ENCODE data around the gene ARHGEF10L.
"Not testable (repeated sequence)": the region's sequence is repeated elsewhere in the genome, so short reads cannot be mapped to it uniquely, and the experiment has no call there.

The ARHGEF10L gene

DNA sequence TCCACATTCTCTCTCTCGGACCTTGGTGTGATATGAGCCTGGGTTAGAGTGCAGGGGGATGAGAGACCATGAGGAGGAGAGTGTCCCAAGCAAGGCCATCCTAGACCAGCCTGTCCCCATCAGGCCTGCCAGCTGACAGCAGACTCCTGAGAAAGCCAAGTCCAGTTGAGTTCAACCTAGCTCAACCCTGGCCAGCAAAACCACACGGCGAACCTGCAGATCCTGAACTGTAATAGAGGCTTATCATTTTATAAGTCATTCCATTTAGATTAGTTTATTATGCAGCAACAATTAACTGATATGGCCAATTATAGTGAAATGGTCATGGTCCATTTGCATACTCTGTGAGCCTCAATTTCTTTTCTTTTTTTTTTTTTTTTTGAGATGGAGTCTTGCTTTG, 36.4 kb upstream of the ARHGEF10L start:
- Histone ChIP-seq H3K27ac (ENCODE audit: low read depth, low read length) (no peak overlapping the region), H3K4me2 (ENCODE audit: low read depth, low read length, poor library complexity, severe bottlenecking) (no peak overlapping the region), H3K27me3 (ENCODE audit: low read length) (no peaks in the 10 kb centered on the region), H3K9ac (ENCODE audit: low read length) (no peak overlapping the region), H3F3A (ENCODE audit: insufficient read depth) (no peaks in the 10 kb centered on the region), H3K9me3 (ENCODE audit: insufficient read depth, low read length) (no peaks in the 10 kb centered on the region), H3K9me2 (replicated peaks; ENCODE audit: insufficient read depth, low read length) (no peaks in the 10 kb centered on the region), H3K4me3 (ENCODE audit: insufficient read depth, low read length, poor library complexity, severe bottlenecking) (no peak overlapping the region), H2AFZ (ENCODE audit: low read depth, low read length, severe bottlenecking) (no peak overlapping the region), H3K79me2 (ENCODE audit: insufficient read depth, low read length) (no peaks in the 10 kb centered on the region), H4K20me1 (ENCODE audit: low read depth, low read length) (no peaks in the 10 kb centered on the region), H3K36me3 (ENCODE audit: low read length) (no peaks in the 10 kb centered on the region)
- no peak for TF ChIP-seq EZH2phosphoT487 (conservative IDR thresholded peaks at IDR 0.05; ENCODE audit: low read length)
- no peak for TF ChIP-seq CTCF (IDR thresholded peaks at IDR 0.05; ENCODE audit: insufficient read depth, low read length, poor library complexity, severe bottlenecking)

- not testable (repeated sequence) for H2AFZ ChIP-seq (ENCODE audit: low read depth, low read length, severe bottlenecking); H3K9ac ChIP-seq (ENCODE audit: low read length); H4K20me1 ChIP-seq (ENCODE audit: low read depth, low read length); H3K27me3 ChIP-seq (ENCODE audit: low read length); H3K4me2 ChIP-seq (ENCODE audit: low read depth, low read length, poor library complexity, severe bottlenecking); H3K9me3 ChIP-seq (ENCODE audit: insufficient read depth, low read length); H3K36me3 ChIP-seq (ENCODE audit: low read length); H3K27ac ChIP-seq (ENCODE audit: low read depth, low read length); H3K79me2 ChIP-seq (ENCODE audit: insufficient read depth, low read length); H3K4me3 ChIP-seq (ENCODE audit: insufficient read depth, low read length, poor library complexity, severe bottlenecking); H3F3A ChIP-seq (ENCODE audit: insufficient read depth); H3K9me2 ChIP-seq (replicated peaks; ENCODE audit: insufficient read depth, low read length)
Observed at GRCh38 chr1:17507200-17507599, 32.3 kb upstream of the ARHGEF10L start.

- TF ChIP-seq CTCF (IDR thresholded peaks at IDR 0.05; ENCODE audit: insufficient read depth, low read length, poor library complexity, severe bottlenecking) (no peak), EZH2phosphoT487 (conservative IDR thresholded peaks at IDR 0.05; ENCODE audit: low read length) (no peak)
- no peaks in the 10 kb centered on the region for H3K9me3 ChIP-seq (ENCODE audit: insufficient read depth, low read length)
- H2AFZ ChIP-seq (ENCODE audit: low read depth, low read length, severe bottlenecking): no peak overlapping the region
- H3K9me2 ChIP-seq (replicated peaks; ENCODE audit: insufficient read depth, low read length): no peaks in the 10 kb centered on the region
- H4K20me1 ChIP-seq (ENCODE audit: low read depth, low read length): no peaks in the 10 kb centered on the region
- no peaks in the 10 kb centered on the region for H3K36me3 ChIP-seq (ENCODE audit: low read length)
- no peaks in the 10 kb centered on the region for H3K27me3 ChIP-seq (ENCODE audit: low read length)
- no peak overlapping the region for H3K4me2 ChIP-seq (ENCODE audit: low read depth, low read length, poor library complexity, severe bottlenecking)
- no peak overlapping the region for H3K4me3 ChIP-seq (ENCODE audit: insufficient read depth, low read length, poor library complexity, severe bottlenecking)
- H3K79me2 ChIP-seq (ENCODE audit: insufficient read depth, low read length): no peaks in the 10 kb centered on the region
- H3K9ac ChIP-seq (ENCODE audit: low read length): no peak overlapping the region
- no peaks in the 10 kb centered on the region for H3F3A ChIP-seq (ENCODE audit: insufficient read depth)
- H3K27ac ChIP-seq (ENCODE audit: low read depth, low read length): no peak overlapping the region
Observed at GRCh38 chr1:17507915-17508314, 31.6 kb upstream of the ARHGEF10L start.

DNA sequence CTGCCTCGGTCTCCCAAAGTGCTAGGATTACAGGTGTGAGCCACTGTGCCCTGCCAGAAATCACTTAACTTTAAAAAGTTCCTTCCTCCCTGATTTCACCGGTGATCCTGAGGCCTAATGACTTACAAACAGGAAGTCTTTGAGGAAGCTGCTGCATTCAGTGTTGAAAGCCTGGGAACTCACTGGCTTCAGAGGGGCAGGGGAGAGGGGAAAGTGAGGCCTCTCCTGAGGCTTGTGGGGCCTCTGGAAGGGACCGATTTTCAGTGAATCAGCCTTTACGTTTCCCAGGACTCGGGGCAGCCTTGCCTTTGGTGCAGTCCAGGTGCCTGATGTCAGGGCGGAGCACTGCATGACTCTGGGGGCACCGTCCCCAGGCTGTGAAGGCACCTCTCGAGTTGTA, 30.1 kb upstream of the ARHGEF10L start:
- Histone ChIP-seq H4K20me1 (ENCODE audit: low read depth, low read length) (no peaks in the 10 kb centered on the region), H3K9me3 (ENCODE audit: insufficient read depth, low read length) (no peaks in the 10 kb centered on the region), H2AFZ (ENCODE audit: low read depth, low read length, severe bottlenecking) (no peak overlapping the region), H3K9ac (ENCODE audit: low read length) (no peak overlapping the region), H3K27ac (ENCODE audit: low read depth, low read length) (no peak overlapping the region), H3K79me2 (ENCODE audit: insufficient read depth, low read length) (no peaks in the 10 kb centered on the region), H3K9me2 (replicated peaks; ENCODE audit: insufficient read depth, low read length) (no peaks in the 10 kb centered on the region), H3K4me3 (ENCODE audit: insufficient read depth, low read length, poor library complexity, severe bottlenecking) (no peak overlapping the region), H3K27me3 (ENCODE audit: low read length) (no peaks in the 10 kb centered on the region), H3K36me3 (ENCODE audit: low read length) (no peaks in the 10 kb centered on the region), H3F3A (ENCODE audit: insufficient read depth) (no peaks in the 10 kb centered on the region), H3K4me2 (ENCODE audit: low read depth, low read length, poor library complexity, severe bottlenecking) (no peak overlapping the region)
- TF ChIP-seq CTCF (IDR thresholded peaks at IDR 0.05; ENCODE audit: insufficient read depth, low read length, poor library complexity, severe bottlenecking) (no peak), EZH2phosphoT487 (conservative IDR thresholded peaks at IDR 0.05; ENCODE audit: low read length) (no peak)
